Renal cortex interstitium (tissue), 11 donors: ENCODE measurements around the gene ANKRD63. TPM values are rescaled to one million over a fixed set of nuclear protein-coding genes. Genes with fewer than 3 reads are reported as not detected.

Source experiments
- DNase-seq, 11 donors: peaks; one replicate each; pipeline ENCODE4 v3.0.0-alpha.2; 2013; ENCODE audit warnings: low read depth in 9 of 11, low spot score in 4 of 11; ENCODE audit errors: extremely low read depth in 1 of 11
- polyA plus RNA-seq, 3 donors: library from polyadenylated mRNA; unstranded; fragments of 120-200 nt; gene quantifications; one replicate each; pipeline ENCODE4 v1.2.1, GENCODE V29; 2013; ENCODE audit not compliant: insufficient read length in 3 of 3

ANKRD63 gene
- polyA plus RNA-seq, 3 donors = 0.17 to 0.32 TPM; not detected in 1

DNA sequence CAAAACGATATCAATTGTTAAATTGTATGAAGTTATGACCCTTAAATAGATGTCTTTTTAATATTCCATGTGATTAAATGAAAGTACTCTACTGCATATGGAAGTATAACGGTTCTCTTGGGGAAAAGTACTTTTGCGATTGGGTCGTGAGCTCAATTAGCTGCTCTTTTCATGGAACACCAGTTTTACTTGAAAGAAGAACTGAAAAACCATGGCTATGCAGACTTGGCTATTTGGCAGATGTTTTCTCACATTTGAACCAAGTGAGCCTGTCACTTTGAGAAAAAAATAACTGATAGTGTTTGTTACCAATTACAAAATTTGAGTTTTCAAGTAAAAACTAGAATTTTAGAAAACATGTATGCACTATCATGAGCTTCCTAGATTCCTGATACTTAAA is 34.7 kb upstream of the ANKRD63 start:
- no peak for DNase-seq

DNA sequence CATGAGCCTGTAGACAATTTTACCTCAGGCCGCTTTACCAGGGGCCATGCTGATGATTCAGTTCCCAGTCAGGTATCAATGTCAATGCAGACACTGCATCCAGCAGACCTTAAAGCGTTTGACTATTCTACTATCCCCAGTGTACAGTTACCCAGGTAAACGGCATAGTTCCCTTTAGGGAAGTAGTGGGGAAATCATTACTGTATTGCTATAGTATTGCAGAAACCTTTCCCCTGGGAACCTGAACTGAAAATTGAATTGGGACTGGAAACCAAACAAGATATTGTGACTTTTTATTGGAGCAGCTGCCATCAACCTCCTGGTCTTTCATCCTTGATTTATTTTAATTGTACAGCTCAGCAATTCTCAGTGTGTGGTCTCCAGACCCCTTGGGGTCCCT is 34.1 kb upstream of the ANKRD63 start:
- no peak for DNase-seq

DNA sequence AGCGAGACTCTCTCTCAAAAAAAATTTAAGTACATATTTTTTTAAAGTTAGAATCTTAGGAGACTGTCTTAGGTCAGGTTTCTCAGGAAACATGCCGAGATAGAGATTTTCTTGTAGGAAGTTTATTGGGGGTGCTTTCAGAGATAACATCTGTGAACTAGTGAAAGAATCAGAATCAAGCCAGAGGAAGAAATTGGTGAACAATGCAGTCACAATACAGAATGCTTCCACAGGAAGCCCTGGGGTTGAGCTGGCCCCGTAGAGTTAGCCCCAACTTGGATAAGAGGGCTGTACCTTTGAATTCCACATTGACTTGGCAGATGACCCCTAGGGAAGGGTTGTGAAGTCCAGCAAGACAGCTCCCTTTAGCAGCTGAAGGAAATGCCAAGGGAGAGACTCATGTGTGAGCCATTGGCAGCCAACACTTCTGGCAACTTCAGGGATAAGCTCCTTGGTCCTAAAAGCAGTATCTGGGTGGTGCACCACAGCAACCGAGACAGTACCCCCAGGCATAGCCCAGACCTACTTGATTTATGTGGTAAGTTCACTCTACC is 31.9 kb upstream of the ANKRD63 start:
- no peak for DNase-seq

DNA sequence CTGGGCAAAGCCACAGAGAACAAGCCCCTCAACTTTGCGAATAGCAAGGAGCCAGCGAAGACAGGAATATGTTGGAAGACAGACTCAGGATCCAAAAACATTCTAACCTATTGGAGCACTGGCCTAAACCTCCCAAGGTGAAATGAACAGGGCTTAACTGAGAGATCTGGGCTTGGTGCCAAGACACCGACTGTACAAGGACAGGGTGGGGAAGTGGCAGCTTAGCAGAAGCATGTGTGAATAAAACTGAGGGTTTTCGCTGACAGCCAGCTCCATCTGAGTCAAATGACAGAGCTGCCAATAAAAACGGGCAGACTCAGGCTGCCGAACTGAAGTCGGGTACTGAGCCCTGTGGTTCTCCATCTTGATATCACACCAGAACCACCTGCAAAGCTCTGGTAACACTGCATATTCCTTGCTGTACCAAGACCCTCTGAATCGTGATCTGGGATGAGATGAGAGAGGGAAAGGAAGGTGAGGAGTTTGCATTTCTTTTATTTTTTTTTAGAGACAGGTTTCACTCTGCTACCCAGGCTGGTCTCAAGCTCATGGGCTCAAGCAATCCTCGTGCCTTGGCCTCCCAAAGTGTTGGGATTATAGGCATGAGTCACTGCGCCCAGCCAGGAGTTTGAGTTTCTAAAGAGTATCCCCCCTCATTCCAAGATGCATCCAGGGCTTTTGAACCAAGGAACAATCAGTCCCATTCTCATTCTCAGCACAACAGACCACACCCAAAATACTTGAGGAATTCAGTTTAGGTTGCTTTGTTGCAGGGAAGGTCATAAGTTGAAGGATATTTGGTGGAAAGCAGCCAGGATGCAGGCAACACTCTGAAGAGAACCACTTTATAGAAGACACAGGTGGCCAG is 30.9 kb upstream of the ANKRD63 start:
- no peak for DNase-seq

DNA sequence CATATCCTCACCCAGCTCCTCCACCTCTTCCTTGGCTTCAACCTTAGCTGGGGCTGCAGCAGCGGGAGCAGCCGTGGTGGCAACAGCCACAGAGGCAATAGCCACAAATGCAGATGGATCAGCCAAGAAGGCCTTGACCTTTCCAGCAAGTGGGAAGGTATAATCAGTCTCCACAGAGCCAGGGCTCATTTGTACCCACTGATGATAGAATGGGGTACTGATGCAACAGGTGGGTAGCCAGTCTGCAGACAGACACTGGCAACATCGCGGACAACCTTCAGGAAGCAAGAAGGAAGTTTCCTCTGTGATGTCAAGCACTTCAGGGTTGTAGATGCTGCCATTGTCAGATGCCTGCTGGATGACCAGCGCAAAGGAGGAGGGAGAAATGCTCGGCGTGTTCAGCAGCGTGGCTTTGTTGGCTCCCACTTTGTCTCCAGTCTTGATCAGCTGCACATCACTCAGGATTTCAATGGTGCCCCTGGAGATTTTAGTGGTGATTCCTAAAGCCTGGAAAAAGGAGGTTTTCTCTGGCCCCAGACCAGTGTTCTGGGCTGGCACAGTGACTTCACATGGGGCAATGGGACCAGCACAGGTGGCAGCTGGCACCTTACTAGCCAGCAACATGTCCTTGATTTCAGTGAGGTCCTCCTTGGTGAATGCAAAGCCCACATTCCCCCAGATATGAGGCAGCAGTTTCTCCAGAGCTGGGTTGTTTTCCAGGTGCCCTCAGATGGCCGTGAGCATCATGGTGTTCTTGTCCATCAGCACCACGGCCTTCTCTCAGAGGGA is 29.7 kb upstream of the ANKRD63 start:
- DNase-seq = no peak

DNA sequence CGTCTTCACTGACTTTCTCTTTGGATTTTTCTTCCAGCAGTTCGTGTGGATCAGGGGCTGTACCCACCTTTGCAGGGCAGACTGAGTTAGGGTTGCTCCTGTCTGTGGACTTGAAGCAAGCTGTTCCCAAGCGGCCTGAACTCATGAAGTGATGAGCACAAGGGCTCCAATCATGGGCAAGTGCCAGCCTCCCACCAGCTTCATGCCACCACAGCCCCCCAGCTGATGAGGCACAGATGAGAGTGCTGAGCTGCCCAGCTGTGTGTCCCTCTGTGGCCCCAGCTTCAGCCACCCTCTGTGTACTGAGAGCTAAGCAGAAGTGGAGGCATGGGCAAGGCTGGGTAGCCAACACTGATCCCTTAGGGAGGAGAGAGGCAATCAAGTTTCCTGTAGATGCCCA is 28.1 kb upstream of the ANKRD63 start:
- DNase-seq = no peak

DNA sequence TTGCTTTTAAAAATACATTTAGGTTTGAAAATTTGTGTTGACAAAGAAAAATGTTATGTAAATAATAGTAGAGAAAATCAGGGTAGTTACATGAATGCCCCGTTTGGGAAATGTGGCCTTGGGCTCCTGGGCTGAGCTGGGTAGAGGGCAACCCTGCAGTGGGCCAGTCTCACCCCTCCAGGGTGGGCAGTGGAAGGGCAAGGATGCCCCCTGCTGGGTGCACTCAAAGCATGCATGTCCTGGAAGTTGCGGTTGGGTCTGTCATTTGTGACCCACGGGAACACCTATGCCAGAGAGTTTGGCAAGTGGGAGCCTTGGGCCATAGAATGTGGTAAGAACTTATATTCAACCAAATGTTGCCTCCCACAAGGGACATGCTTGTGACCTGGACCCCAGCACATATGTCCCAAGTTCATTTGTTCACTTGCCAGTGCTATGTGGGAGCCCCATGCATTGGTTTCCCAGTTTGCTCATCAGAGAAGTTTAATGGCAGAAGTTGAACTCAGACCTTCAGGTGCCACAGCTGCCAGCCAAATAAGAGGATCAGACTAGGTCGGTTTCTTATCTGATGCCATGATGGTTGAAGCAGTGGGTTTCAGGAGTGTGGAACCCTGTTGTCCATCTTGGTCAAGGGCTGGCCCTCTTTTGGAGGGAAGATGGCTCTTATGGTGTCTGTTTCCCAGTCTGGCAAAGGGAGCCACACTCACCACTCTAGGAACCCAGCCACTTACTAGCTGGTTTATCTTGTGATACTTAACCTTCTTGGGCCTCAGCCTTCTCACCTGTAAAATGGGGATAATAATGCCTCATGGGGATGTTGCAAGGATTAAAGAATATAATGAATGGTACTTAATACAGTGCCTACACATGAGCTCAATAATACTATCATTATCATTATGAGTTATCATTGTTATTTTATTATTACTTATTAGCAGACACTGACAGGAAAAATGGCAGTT is 27.4 kb upstream of the ANKRD63 start:
- DNase-seq = no peak

DNA sequence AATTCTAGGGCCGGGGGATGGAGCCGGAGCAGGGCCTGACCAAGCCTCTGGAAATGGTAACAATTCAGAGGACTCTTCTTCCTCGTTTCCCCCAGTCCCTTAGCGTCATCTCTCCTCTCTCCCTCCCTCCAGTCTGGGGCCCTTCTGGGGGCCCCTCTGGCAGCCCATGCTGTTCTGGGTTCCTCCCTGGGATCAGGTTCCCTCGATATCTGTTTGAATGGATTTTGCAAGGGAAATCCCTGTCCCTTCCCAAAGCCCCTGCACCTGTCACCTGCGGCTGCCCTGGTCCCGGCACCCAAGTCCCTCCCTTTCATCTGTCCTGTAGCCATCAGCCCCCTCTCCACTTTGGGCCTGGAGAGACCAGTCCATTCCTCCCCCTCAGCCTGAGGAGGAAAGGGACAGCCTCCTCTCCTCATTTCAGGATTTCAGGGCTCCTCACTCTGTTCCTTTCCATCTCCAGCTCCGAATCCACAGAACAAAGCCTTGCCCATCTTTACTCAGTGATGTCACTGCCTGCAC is 26.5 kb upstream of the ANKRD63 start:
- no peak for DNase-seq

DNA sequence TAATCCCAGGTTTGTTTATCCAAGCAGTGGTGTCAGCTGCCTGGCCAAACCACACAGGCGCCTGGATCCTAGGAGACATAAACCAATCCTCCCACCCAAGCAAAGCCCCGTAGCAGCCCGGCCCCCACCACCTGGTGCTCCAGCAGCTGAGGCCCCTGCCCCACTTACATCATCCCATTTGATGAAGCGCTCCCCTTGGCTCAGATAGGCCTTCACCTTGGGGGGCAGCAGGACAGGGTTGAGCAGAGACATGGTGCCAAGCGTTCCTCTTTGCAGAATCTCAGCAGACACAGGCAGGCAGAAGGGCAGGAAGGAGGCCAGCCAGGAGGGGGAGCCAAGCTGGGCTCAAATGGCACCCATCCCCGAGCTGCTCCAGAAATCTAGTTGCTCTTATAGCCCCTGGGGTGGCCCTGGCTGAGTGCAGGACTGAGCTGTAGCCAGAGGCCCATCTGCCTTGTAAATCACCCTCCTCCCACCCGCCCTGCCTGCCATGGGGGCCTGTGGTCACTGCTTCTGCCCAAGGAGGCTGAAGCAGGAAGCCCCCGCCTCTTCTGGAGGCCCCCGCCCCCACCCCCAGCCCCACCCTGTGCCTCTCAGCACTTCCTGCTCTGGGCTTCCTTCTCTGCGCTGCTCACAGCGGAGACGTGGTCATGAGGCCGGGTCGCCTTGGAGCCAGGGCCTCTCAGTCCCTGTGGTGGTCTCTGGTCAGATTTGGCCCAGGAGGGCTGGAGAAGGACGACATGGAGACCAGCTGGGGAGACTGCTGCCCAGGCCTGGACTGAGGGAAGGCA is 24.8 kb upstream of the ANKRD63 start, which contains the start of gene PLCB2:
PLCB2 (minus strand) TSS at position 515 of the 791 bp plus-strand sequence; CDS start at position 252, 263 bp downstream.
- DNase-seq = no peak

DNA sequence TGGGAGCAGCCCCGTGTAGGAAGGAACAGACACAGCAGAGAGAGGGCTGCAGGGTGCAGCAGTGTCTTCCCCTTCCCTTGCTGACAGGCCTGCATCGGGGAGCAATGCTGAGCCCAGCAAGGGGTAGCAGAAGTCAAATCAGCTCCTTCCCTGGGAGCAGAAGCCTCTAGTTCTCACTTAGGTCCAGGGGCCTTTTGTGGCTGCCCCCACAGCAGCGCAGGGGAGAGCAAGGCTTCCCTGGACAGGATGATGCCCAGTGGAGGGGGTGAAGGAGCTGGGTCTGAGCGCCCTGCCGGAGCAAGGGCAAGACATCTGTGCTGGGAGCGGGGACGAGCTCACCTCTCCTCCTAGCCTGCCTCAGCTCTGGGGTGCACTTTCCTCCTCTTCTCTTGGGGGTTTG is 24.0 kb upstream of the ANKRD63 start:
- no peak for DNase-seq

DNA sequence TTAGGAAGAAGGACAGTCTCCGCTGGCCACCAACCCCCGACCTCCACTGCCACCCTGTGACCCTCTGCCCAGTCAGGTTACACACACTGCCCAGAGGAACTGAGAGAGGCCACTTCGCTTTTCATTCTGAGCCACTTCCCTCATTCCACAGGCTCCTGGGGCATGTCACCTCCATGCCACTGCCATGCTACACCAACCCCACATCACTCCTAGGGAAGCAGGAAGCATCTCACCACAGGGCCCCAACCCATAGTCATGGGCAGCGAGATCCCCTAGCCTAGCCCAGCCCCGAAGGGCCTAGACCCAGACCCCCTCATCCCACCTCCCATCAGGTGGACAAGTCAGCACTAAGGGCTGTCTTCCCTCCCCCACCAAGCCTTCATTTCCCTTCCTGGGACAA is 23.5 kb upstream of the ANKRD63 start:
- DNase-seq = no peak

DNA sequence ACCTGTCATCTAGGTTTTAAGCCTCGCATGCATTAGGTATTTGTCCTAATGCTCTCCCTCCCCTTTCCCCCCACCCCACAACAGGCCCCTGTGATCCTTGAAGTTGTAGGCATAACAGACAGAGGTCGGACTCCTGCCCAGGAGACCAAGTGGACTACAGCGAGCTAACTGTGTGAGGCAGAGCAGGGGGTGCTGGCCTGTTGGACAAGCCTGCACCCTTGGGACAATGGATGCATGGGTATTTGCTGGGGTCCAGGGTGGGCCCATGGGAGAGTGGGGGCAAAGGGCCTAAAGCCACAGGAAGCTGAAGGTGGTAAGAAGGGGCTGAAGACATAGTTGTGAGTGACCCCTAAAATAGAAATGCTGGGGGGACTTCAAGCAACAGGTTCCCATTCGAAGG is 22.4 kb upstream of the ANKRD63 start:
- DNase-seq = no peak

DNA sequence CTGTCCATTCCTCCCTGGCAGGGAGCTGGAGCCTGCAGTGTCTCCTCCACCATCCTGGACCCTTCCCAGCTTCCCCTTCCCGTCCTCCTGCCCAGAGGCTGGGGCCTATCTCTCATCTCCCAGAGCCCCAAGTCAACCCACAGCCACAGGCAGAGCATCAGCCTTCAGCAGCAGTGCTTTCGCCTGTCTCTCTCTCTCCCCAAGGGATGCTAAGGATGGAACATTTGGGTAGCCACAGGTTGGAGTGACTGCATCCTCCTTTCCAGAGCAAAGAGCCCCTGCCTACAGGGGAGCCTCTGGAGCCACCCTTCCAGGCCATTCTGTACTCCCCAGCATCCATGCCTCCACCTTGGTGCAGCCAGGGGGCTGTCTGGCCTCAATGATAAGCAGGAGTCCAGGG is 20.7 kb upstream of the ANKRD63 start:
- no peak for DNase-seq

DNA sequence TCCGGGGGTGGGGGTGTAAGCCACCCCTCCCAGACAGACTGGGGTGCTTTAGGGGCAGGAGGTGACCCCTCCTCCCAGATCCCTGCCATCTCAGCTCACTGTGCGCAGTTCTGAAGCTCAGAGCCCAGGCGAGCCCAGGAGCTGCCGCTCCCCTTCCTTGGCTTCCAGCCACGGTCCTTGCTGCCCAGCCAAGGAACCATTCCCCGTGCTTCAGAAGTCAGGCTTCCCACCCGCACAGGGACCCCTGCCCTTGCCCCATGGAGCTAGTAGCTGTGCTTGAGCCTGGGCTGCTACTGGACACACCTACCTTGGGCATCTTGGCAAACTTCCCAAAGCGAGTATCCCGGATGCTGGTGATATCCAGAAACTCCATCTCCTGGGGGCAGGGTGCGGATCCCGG is 20.1 kb upstream of the ANKRD63 start:
- DNase-seq = no peak

DNA sequence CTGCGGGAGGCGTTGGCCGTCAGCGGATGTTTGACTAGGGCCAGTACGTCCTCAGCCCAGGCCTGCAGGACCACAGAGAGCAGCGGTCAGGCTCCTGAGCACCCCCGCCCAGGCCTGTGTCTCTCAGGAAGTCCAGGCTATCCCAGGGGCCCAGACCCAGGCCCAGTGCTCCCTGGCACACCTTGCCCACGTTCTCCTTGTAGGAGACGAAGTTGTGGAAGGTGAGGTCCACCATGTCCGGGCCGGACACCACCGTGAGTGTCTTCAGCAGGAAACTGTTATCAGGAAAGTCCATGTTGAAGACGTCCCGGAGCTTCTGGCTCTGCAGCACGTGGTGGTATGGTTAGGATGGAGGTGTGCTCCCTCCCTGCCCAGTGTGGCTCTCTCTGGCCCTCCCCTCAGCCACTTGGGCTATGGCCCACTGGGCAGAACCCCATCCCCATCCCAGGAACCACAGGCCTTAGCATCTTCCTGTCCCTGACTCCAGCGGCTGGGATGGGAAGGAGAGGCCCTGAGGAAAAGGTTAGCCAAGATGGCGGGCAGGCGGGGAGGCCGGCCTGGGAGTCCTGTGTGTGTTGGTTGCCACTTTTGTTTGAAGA is 19.5 kb upstream of the ANKRD63 start:
- DNase-seq = no peak

DNA sequence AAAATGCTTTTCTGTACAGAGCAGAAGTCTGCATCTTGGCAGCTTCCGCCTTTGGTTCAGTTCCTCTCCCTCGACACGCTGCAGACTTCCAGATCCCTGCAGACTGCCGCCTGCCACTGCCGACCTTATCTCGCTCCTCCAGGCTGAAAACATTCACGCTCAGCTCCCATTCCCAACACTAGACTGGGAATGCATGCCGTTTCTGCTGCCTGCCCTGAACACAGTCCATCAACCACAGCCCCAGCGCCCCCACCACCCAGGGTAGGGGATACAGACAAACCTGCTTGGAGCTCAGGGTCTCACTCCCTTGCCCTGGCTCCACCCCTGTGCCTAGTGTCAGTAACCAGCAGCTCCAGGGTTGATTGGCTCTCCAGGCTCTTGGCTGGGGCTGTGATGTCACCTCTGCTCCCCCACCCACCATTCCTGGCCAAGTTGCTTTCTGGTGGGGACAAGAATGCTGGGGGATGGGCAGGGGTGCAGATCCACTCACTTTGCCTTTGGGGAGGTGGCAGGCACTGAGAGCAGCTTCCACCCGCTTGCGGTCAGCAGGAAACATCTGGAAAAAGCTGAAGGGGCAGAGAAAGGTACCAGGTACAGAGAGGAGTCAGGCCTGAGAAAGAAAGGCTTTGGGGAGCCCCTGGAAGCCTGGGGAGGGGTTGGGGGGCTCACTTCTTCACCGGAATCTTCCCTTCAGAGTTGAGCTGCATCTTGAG is 18.8 kb upstream of the ANKRD63 start:
- DNase-seq = no peak

DNA sequence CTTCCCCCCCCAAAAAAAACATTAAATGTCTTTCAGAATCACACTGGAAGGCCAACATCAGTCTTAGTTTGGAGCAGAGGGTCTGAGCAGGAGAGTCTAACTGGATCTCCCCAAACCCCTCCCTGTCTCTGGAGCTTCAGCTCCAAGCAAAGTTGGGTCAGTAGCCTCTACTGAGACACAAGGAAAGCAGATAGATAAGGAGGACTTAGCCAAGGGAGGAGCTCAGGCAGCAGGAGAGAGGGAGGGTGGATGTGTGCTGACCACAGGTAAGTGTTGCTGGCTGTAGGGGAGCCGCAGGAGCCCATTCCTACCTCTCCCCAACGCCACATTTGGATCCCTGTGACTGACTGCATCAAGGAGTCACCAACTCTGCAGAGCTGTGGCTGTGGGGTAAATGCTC is 17.9 kb upstream of the ANKRD63 start:
- DNase-seq = no peak
